GM21529 (cell line): ENCODE data around the gene SNTA1.
"Not testable (repeated sequence)": the region's sequence is repeated elsewhere in the genome, so short reads cannot be mapped to it uniquely, and the experiment has no call there.

Source experiments
- ATAC-seq: cut with Tn5 transposase; IDR thresholded peaks from one replicate; pipeline ENCODE4 v1.9.1; 2021; ENCODE audit not compliant: unreplicated experiment

The SNTA1 gene

DNA sequence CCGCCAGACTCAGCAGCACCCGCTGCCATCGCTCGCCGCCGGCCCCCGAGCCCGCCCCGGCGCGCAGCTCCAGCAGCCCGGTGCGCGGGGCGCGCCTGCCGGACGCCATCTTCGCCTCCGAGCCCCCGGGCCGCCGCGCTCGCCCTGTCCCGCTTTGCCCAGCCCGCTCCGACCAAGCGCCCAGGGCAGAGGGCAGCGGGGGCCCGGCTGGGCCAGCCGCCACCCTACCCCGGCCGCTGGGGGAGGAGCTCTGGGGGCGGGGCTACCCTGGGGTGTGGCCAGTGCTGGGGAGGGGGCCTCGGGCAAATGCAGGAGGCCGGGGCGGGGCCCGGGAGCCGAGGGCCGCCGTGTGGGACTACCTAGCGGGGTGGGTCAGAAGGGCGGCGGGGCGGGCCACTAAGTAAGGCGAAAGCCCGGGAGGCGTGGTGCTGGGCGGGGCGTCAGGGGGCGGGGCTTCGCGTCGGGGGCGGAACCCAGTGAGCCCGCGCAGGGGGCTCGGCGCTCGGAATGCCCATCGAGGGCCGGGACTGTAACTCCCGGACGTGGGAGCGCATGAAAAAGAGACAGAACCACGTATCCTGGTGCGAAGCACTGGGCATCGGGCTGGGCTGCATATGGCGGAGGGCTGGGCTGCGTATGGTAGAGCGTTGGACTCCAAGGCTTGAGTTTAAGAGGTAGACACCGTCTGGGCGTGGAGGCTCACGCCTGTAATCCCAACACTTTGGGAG, at the start of gene SNTA1:
Gene SNTA1 (minus strand): TSS at position 252 of the 728 bp plus-strand sequence. CDS start 143 bp downstream, at position 109.
- peak; percentile 82 for ATAC-seq

DNA sequence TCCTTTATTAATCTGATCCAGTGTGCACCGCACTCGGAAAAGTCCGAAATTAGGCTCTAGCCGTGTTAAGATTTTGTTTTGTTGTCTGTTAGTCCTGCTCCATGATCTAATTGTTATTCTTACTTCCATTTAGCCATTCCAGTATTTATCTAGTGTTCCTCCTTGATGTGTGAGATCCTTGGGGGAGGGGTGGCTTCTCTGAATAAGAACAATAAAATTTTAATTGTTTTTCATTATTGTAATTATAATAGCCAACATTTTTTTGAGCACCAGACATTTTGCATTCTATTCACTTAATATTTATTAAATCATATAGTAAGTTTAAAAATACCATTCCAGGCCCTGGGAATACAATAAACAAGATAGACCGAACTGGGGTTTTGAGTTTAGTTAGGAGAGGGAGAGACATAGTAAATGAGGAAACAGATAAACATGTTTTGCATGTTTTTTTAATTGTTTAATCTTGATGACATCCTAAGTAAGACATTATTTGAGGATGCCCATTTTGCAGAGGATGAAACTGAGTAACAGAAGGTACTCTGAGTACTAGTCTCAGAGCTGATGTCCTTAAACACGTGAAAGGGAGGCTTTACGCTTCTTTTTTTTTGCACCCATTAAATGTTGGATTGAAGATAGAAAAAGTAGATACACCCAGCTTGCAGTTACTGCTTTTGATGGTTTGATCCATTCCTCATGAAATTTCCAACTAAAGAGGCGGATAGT, 47.5 kb upstream of the SNTA1 start:
- no peak for ATAC-seq

DNA sequence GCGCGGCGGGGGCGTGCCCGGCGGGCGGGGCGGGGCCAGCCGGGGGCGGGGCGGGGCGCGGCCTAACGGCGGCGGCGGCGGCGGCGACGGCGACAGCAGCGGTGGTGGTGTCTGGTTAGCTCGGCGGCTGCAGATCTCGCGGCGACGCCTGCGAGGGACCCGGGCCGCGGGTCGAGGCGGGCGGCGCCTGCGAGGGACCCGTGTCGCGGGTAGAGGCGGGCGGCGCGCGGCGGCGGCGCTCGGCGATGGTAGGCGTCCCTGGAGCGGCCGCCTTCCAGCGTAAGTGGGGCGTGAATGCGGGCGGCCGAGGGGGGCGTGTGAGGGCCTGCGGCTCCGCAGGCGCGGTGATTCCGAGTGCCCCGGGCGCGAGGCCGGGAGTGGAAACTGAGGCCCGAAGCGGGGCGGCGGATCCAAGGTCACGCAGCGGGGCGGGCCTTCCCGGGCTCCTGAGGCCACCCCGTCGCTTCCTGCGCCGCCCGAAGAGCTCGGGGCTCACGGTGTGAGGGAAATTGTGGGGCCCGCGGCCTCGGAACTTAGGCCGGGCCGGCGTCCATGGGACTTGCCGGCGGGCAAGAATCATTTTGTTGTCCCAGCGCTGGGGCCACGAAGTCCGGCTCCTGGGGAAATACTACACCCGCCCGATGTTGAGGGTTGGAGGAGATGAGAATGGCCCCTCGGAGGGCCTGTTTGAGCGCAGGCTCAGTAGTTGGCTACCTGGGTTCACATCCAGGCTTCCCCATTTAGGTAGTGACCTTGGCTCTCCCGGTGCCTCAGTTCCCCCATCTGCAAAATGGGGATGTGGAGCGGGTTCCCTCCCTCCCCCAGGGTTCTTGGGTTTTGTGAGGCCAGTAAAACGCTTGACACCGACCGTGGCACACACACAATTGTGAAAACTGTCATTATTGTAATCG, 46.7 kb upstream of the SNTA1 start, which contains the start of gene CBFA2T2:
Gene CBFA2T2 (plus strand): TSS at position 74 of the 911 bp plus-strand sequence. CDS start 172 bp downstream, at position 246.
- ATAC-seq, result peak; percentile 46

DNA sequence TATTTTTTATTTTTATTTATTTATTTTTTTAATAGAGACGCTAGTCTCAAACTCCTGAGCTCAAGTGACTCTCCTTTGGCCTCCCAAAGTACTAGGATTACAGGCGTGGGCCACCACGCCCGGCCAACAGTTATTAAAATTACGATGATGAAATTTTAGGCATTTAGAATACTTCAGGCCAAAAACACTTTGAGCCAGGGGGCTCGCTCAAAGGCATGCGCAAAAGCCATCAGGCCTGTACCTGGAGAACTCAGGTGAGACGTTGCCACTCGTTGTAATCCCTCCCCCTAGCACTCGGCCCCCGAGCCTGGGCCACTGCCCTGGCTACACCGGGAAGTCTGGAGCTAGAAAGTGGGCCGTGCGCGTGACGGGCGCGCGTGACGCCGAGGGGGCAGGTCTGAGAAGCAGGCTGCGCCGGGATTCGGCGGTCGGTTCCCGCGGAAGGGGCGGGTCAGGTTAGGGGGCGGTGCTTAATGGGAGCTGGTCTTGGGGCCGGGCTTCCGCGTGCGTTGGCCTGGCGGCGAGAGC, 46.0 kb upstream of the SNTA1 start:
- peak; percentile 94 for ATAC-seq

DNA sequence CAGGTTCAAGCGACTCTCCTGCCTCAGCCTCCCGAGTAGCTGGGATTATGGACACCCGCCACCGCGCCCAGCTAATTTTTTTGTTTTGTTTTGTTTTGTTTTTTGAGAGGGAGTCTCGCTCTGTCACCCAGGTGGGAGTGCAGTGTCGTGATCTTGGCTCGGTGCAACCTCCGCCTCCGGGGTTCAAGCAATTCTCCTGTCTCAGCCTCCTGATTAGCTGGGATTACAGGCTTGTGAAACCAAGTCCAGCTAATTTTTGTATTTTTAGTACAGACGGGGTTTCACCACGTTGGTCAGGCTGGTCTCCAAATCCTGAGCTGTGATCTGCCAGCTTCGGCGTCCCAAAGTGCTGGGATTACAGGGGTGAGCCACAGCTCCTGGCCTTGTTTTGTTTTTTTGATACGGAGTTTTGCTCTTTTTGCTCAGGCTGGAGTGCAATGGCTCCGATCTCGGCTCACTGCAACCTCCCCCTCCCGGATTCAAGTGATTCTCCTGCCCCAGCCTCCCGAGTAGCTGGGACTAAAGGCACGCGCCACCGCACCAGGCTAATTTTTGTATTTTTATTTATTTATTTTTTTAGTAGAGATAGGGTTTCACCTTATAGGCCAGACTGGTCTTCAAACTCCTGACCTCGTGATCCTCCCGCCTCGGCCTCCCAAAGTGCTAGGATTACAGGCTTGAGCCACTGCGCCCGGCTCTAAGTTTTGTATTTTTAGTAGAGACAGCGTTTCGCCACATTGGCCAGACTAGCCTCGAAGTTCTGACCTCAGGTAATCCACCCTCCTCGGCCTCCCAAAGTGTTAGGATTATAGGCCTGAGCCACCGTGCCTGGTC, 45.3 kb upstream of the SNTA1 start:
- ATAC-seq, result not testable (repeated sequence)

DNA sequence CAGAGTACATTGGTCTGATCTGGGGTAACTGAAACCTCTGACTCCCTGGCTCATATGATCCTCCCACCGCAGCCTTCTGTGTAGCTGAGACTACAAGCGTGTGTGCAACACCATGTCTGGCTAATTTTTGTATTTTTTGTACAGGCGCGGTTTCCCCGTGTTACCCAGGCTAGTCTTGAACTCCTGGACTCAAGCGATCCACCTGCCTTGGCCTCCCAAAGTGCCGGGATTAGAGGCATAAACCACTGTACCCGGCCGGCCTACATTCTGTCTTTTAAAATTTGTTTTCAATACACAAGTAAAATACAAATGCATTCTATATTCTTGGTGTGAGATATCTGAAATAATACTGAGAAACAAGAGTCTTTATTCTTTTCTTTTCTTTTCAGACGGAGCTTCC, 44.6 kb upstream of the SNTA1 start:
- ATAC-seq, result no peak

DNA sequence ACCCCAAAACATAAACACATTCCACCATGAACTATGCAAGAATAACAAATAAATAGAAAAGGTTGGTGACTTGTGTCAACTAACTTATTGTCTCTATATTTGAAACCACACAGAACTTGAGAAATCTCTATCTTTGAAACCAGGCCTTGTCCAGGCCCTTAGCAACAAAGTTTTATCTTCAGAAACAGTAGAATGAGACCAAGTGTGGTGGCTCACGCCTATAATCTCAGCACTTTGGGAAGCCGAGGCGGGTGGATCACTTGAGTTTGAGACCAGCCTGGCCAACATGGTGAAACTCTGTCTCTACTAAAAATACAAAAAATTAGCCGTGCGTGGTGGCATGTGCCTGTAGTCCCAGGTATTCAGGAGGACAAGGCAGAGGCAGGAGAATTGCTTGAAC, 39.6 kb upstream of the SNTA1 start:
- not testable (repeated sequence) for ATAC-seq

DNA sequence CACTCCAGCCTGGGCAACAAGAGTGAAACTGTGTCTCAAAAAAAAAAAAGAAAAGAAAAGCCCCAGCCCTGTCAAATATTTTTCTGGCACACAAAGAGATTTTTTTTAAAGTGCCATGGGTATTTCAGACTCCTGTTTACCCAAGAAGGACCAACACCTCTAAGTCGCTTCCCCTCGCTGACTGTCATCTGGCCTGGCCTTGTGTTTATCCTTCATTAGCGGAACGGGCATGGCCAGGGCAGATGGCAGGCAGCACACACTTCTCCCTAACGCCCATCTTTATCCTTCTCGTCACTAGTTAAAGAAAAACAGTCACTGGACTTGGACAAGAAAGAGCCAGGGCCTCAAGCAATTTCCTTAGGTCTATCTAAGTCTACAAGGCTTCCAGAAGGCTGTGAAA, 39.0 kb upstream of the SNTA1 start:
- no peak for ATAC-seq

DNA sequence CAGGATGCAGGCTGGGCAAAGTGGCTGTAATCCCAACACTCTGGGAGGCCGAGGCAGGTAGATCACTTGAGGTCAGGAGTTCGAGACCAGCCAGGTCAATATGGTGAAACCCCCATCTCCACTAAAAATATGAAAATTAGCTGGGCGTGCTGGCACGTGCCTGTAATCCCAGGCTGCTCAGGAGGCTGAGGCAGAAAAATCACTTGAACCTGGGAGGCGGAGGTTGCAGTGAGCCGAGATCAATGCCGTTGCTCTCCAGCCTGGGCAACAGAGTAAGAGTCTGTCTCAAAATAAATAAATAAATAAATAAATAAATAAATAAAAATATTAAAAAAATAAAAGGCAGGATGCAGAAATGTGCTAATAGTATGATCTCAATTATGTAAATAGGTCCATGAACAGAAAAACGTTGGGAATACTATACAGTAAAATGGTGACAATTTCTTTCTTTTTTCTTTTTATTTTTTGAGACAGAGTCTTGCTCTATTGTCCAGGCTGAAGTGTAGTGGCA, 37.9 kb upstream of the SNTA1 start:
- ATAC-seq, result no peak

DNA sequence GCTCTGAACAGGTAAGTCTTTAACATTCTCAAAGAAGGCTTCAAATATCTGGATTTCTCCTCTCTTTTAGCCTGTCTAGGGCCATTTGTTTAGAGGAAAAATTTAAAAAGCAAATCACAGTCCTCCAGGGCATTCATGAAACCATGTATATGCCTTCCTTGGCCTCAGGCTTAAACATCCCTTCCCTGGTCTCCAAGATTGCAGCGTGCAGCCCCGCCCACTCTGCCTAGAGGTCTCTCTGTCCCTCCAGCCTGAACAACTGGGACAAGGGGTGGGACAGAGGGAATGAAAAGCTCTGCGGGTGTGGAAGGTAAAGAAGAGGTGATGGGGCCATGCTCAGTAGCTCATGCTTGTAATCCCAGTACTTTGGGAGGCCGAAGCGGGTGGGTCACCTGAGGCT, 36.5 kb upstream of the SNTA1 start:
- ATAC-seq, result no peak

DNA sequence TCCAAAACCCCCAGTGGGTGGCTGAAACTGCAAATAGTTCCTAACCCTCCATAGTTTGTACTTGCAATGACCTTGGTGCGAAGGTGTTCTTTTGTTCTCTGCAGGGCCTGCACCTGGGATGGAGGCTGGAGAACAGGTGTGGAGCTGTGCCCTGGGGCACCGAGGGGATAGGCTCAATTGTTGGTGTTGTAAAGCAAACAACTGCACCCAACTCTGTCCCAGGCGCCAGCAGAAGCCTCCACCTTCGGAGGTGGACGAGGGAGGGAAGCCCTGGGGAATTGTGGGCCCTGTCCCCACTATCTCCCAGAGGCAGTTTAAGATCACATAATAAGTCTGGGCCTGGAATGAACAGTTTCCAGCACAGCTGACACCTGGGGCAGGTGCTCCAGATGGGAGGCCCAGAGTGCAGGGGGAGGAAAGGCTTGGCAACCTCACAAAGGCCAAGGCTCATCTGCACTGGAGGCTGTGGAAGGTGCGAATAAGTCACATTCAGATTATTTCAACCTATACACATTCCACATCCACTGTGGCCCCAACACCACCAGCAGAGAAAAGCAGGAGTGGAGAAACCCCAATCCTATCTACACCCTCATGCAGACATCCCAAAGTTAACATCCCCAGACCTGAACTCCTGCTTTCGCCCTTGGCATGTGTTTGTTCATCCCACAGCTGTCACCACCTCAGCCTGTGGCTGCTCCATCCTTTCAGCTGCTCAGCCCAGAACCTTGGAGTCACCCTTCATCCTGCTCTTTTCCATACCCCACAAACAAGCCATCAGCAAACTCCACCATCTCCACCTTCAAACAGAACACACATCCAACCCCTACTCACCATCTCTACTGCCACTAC, 34.0 kb upstream of the SNTA1 start:
- ATAC-seq, result no peak

DNA sequence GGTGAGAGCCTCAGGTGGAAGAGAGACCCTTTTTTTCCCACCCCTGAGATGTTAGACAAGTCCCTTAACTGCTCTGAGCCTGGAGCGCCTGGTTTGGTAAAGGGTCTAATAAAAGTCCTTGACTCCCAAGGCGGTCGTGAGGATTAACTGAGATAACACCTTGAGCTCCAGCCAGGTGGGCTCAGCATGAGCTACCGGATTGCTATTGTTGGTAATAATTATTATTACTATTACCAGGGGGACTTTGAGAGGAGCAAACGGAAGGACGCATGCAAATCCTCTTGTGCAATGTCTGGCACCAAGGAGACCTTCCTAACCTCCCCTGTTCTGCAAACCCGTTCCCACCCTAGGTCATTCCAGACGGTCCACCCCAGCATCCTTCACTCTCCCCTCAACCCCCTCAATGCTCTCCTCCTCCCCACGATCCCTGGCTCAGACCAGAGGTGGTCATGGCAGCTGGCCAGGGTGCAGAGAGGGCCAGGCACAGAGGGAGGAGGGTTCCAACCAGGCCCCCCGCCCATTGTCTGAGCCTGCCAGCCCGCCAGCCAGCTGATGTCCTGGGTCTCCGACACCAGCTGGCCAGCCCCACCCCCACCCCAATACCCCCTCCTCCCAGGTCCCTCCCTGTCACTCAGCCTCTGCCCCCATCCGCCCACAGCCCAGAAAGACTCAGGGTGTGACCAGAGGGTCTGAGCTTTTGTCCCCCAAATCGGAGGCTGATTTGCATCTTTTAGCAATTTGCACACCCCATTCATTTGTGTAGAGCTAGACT, 32.0 kb upstream of the SNTA1 start:
- no peak for ATAC-seq

DNA sequence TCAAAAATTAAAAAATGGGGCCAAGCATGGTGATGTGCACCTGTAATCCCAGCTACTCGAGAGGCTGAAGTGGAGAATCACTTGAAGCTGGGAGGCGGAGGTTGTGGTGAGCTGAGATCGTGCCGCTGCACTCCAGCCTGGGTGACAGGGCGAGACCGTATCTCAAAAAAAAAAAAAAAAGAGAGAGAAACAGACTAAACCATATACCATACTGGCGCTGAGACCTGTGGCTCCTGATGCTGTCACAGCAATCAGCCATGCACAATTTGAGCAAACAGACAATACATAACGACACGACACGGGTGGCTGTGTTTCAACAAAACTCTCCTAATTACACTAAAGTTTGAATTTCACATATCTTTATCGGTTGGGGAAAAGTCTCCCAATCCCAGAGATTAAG, 31.4 kb upstream of the SNTA1 start:
- no peak for ATAC-seq

DNA sequence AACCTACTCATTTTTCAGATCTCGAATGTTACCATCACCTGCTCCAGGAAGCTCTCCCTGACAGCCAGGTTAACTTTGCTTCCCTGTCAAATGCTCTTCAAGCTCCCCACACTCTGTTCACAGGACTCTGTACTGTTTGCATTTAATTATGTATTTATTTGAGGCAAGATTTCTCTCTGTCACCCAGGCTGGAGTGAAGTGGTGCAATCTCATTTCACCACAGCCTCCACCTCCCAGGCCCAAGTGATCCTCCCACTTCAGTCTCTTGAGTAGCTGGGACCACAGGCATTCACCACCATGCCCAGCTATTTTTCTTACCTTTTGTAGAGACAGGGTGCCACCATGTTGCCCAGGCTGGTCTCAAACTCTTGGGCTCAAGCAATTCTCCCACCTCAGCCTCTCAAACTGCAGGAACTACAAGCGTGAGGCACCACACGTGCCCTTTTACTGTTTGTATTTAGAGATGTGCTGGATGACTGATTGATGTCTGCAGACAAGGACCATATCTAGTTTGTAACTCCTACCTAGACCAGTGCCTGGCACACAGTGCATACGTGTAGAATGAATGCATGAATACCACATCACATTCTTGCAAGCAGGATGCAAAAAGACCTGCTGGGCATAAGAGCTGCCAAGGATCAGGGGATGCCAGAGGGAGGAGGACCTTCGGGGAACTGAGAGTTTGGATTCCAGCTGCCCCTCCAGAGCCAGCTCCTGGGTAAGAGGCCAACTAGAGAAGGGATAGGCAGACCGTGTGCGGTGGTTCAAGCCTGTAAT, 30.7 kb upstream of the SNTA1 start:
- ATAC-seq, result no peak

DNA sequence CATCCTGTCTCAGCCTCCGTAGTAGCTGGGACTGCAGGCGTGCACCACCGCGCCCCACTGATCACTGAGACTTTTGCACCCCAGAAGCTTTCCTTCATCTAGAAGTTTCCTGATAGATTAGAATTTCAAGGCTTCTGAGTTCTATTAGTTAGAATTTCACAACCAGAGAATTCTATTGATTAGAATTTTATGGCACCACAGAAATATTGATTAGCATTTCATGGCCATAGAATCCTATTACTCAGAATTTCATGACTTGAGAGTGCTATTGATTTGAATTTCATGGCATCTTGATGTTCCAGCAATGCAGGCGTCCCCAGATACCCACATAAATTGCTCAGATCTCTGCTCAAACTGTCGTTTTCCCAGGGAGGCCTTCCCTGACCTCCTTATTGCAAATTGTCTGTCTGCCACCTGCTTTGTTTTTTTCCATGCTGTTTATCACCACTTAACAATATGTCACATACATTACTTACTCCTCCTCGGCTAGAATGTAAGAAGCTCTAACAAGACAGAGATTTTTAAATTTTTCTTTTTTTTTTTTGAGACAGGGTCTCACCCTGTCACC, 29.4 kb upstream of the SNTA1 start:
- no peak for ATAC-seq

DNA sequence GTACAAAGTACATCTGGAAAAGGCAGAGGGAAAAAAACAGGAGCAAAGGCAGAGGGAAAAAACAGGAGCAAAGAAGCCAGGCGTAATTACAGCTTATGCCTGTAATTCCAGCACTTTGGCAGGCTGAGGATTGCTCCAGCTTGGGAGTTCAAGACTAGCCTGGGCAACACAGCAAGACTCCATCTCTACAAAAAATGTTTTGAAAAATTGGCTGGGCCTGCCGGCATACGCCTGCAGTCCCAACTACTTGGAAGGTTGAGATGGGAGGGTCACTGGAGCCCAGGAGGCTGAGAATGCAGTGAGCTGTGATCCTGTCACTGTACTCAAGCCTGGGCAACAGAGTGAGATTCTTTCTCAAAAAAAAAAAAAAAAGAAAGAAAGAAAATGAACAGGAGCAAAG, 27.3 kb upstream of the SNTA1 start:
- ATAC-seq, result no peak

DNA sequence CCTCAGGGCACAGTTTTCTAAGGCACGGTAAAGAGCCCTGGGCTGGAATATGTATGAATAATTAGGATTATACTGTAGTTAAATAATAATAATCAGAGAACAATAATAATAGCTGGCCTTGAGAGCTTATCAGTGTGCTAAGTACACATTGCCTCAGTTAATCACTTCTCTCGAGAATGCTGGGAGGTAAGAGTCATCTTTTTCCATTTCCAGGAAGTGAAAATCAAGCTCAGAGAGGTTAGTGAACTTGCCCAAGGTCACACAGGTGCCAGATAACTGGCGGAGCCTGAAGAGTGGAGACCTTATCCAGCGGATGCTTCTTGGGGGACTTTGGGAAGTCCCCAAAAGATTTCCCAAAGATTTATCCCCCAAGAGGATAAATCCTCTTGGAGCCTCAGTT, 26.9 kb upstream of the SNTA1 start:
- ATAC-seq, result no peak
